WTC11 (cell line): ENCODE results near the gene FRMD4A. TPM values are rescaled to one million over a fixed set of nuclear protein-coding genes. Genes with fewer than 3 reads are reported as not detected.

Experiments
- ATAC-seq: fragments of 200-7000 bp; cut with Tn5 transposase; 2 replicates; pipeline ENCODE4 v1.10.0; 2021; ENCODE audit warnings: mild to moderate bottlenecking, moderate library complexity
- CTCF ChIA-PET: fragments of 300-600 bp; sonication (Branson Sonifier 250); formaldehyde crosslinking; loops from one replicate; lab custom pipeline; 2021; ENCODE audit warnings: antibody characterized with exemption; lab: Charles Lee
- POLR2A ChIA-PET: fragments of 350-600 bp; sonication (Branson Sonifier 250); formaldehyde crosslinking; loops from one replicate; lab custom pipeline; 2021; ENCODE audit warnings: antibody characterized with exemption; lab: Charles Lee
- DNase-seq: peaks from one replicate; pipeline ENCODE4 v3.0.0; 2021; ENCODE audit warnings: low spot score
- H3K27ac Mint-ChIP-seq: 2 replicates; pipeline ENCODE4 v1.8.0; 2021; ENCODE audit warnings: mixed read lengths
- H3K27me3 Mint-ChIP-seq: 2 replicates; pipeline ENCODE4 v1.8.0; 2021; ENCODE audit warnings: low read depth, mild to moderate bottlenecking, moderate library complexity, mixed read lengths
- H3K36me3 Mint-ChIP-seq: 2 replicates; pipeline ENCODE4 v1.8.0; 2021; ENCODE audit warnings: mixed read lengths
- H3K4me1 Mint-ChIP-seq: 2 replicates; pipeline ENCODE4 v1.8.0; 2022; ENCODE audit warnings: mixed read lengths
- H3K4me3 Mint-ChIP-seq: 2 replicates; pipeline ENCODE4 v1.8.0; 2021; ENCODE audit warnings: mild to moderate bottlenecking, moderate library complexity, mixed read lengths
- H3K9me3 Mint-ChIP-seq: 2 replicates; pipeline ENCODE4 v1.8.0; 2021; ENCODE audit warnings: mixed read lengths
- ARID4B ChIP-seq: sonication (generic); formaldehyde crosslinking; IDR thresholded peaks from 2 replicates; pipeline ENCODE4 v1.8.0; 2023; ENCODE audit warnings: missing genetic modification reagents, mild to moderate bottlenecking, borderline replicate concordance
- ATF3 ChIP-seq: sonication (generic); formaldehyde crosslinking; conservative IDR thresholded peaks from 2 replicates; pipeline ENCODE4 v1.8.1; 2022; ENCODE audit warnings: mild to moderate bottlenecking, missing genetic modification reagents
- CREB1 ChIP-seq: sonication (generic); formaldehyde crosslinking; IDR thresholded peaks from 2 replicates; pipeline ENCODE4 v1.8.0; 2023; ENCODE audit warnings: mild to moderate bottlenecking, missing genetic modification reagents
- E2F1 ChIP-seq: sonication (generic); formaldehyde crosslinking; IDR thresholded peaks from 2 replicates; pipeline ENCODE4 v1.8.0; 2022; ENCODE audit warnings: mild to moderate bottlenecking, missing genetic modification reagents
- EMX1 ChIP-seq: fragments of 250-450 bp; sonication (Bioruptor Pico); IDR thresholded peaks from 2 replicates; pipeline ENCODE4 v1.8.0; 2021; ENCODE audit warnings: mild to moderate bottlenecking
- FOXP1 ChIP-seq: sonication (generic); formaldehyde crosslinking; IDR thresholded peaks from 2 replicates; pipeline ENCODE4 v1.8.0; 2022; ENCODE audit warnings: missing genetic modification reagents, mild to moderate bottlenecking, moderate library complexity, borderline replicate concordance
- GABPB1 ChIP-seq: sonication (generic); formaldehyde crosslinking; IDR thresholded peaks from 2 replicates; pipeline ENCODE4 v1.8.1; 2023; ENCODE audit warnings: mild to moderate bottlenecking, missing genetic modification reagents
- HMGA2 ChIP-seq: fragments of 250-450 bp; sonication (Bioruptor Pico); IDR thresholded peaks from 2 replicates; pipeline ENCODE4 v1.4.0; 2021; ENCODE audit warnings: mild to moderate bottlenecking, moderate library complexity
- IRF2 ChIP-seq: sonication (generic); formaldehyde crosslinking; IDR thresholded peaks from 2 replicates; pipeline ENCODE4 v1.8.0; 2022; ENCODE audit warnings: low read depth, missing genetic modification reagents, borderline replicate concordance
- MAX ChIP-seq: sonication (generic); formaldehyde crosslinking; IDR thresholded peaks from 2 replicates; pipeline ENCODE4 v1.8.0; 2022; ENCODE audit warnings: mild to moderate bottlenecking, missing genetic modification reagents
- MLX ChIP-seq: sonication (generic); formaldehyde crosslinking; IDR thresholded peaks from 2 replicates; pipeline ENCODE4 v1.8.1; 2023; ENCODE audit warnings: mild to moderate bottlenecking, missing genetic modification reagents, moderate library complexity
- MYBL2 ChIP-seq: sonication (generic); formaldehyde crosslinking; IDR thresholded peaks from 2 replicates; pipeline ENCODE4 v1.8.1; 2023; ENCODE audit warnings: mild to moderate bottlenecking, moderate library complexity, missing genetic modification reagents
- NR3C1 ChIP-seq: sonication (generic); formaldehyde crosslinking; conservative IDR thresholded peaks from 2 replicates; pipeline ENCODE4 v1.8.1; 2023; ENCODE audit warnings: low read depth, mild to moderate bottlenecking, missing genetic modification reagents
- PRRX2 ChIP-seq: fragments of 250-450 bp; sonication (Bioruptor Pico); IDR thresholded peaks from 2 replicates; pipeline ENCODE4 v1.8.0; 2021; ENCODE audit warnings: mild to moderate bottlenecking
- RORB ChIP-seq: fragments of 250-450 bp; sonication (Bioruptor Pico); IDR thresholded peaks from 2 replicates; pipeline ENCODE4 v1.9.0; 2021; ENCODE audit warnings: mild to moderate bottlenecking
- STAT6 ChIP-seq: sonication (generic); formaldehyde crosslinking; conservative IDR thresholded peaks from 2 replicates; pipeline ENCODE4 v1.8.1; 2023; ENCODE audit warnings: mild to moderate bottlenecking, low read depth, missing genetic modification reagents, moderate library complexity
- ZNF121 ChIP-seq: sonication (generic); formaldehyde crosslinking; IDR thresholded peaks from 2 replicates; pipeline ENCODE4 v1.8.0; 2023; ENCODE audit warnings: missing genetic modification reagents
- ZNF232 ChIP-seq: sonication (generic); formaldehyde crosslinking; IDR thresholded peaks from 2 replicates; pipeline ENCODE4 v1.8.0; 2022; ENCODE audit warnings: mild to moderate bottlenecking, missing genetic modification reagents
- ZNF416 ChIP-seq: fragments of 250-450 bp; sonication (Bioruptor Pico); IDR thresholded peaks from 2 replicates; pipeline ENCODE4 v1.9.0; 2021; ENCODE audit warnings: mild to moderate bottlenecking, inconsistent platforms
- ZNF423 ChIP-seq: fragments of 250-450 bp; sonication (Bioruptor Pico); IDR thresholded peaks from 2 replicates; pipeline ENCODE4 v2.1.2; 2022; ENCODE audit warnings: mild to moderate bottlenecking, moderate library complexity
- ZNF425 ChIP-seq: fragments of 250-450 bp; sonication (Bioruptor Pico); conservative IDR thresholded peaks from 2 replicates; pipeline ENCODE4 v1.9.0; 2021; ENCODE audit warnings: mild to moderate bottlenecking
- total RNA-seq: library from RNA; stranded (reverse); gene quantifications from 3 replicates; pipeline ENCODE4 v1.2.3, GENCODE V29; 2021

Gene FRMD4A
- total RNA-seq, 1 experiment from 2014 or later, result 35.5 TPM

GRCh38 chr10:14358886-14359573, 28.3 kb upstream of the FRMD4A start:
- no peak for DNase-seq
- CTCF ChIA-PET, result interaction anchor here (0.7 kb wide), 2 partner anchors 163 to 954 kb away, joined by 3 to 5 read pairs; no protein-coding TSS in a partner anchor
- Mint-ChIP-seq H3K27me3 (no peaks in the 10 kb centered on the region), H3K36me3 (no peaks in the 10 kb centered on the region), H3K27ac (no peak overlapping the region), H3K9me3 (no peaks in the 10 kb centered on the region), H3K4me1 (no peaks in the 10 kb centered on the region), H3K4me3 (no peak overlapping the region)
- no peak for ATAC-seq
- no peak for TF ChIP-seq NR3C1 (CRISPR knock-in tag)
- TF ChIP-seq EMX1 (CRISPR knock-in tag), result no peak
- TF ChIP-seq MLX, result no peak
- no peak for TF ChIP-seq ATF3
- TF ChIP-seq STAT6 (CRISPR knock-in tag), result no peak
- no peak for TF ChIP-seq FOXP1 (CRISPR knock-in tag)
- no peak for TF ChIP-seq ZNF232 (CRISPR knock-in tag)
- no peak for TF ChIP-seq MYBL2 (CRISPR knock-in tag)
- TF ChIP-seq GABPB1 (CRISPR knock-in tag), result no peak
- TF ChIP-seq RORB (CRISPR knock-in tag), result no peak
- no peak for TF ChIP-seq ZNF121 (CRISPR knock-in tag)
- no peak for TF ChIP-seq ZNF425 (CRISPR knock-in tag)
- POLR2A ChIA-PET, result no interaction called here

GRCh38 chr10:14356921-14357320, 26.2 kb upstream of the FRMD4A start:
- Mint-ChIP-seq H3K4me1 (peaks cover 6% of the 10 kb centered on the region), H3K36me3 (no peaks in the 10 kb centered on the region), H3K27me3 (no peaks in the 10 kb centered on the region), H3K9me3 (no peaks in the 10 kb centered on the region), H3K4me3 (no peak overlapping the region), H3K27ac (no peak overlapping the region)
- ChIA-PET CTCF (no interaction called here), POLR2A (no interaction called here)
- ATAC-seq (no peak), DNase-seq (no peak)
- TF ChIP-seq ZNF416 (no peak), IRF2 (CRISPR knock-in tag) (no peak)

GRCh38 chr10:14355750-14356149, 25.0 kb upstream of the FRMD4A start:
- no peaks in the 10 kb centered on the region for H3K27me3 Mint-ChIP-seq
- no peaks in the 10 kb centered on the region for H3K9me3 Mint-ChIP-seq
- no peak for DNase-seq
- CTCF ChIA-PET, result no interaction called here
- H3K36me3 Mint-ChIP-seq, result no peaks in the 10 kb centered on the region
- POLR2A ChIA-PET, result no interaction called here
- no peak overlapping the region for H3K27ac Mint-ChIP-seq
- H3K4me1 Mint-ChIP-seq, result peaks cover 6% of the 10 kb centered on the region
- no peak for ATAC-seq
- H3K4me3 Mint-ChIP-seq, result no peak overlapping the region
- TF ChIP-seq E2F1 (CRISPR knock-in tag) (no peak), ARID4B (CRISPR knock-in tag) (no peak), HMGA2 (CRISPR knock-in tag) (no peak), CREB1 (no peak), PRRX2 (CRISPR knock-in tag) (no peak), ZNF423 (CRISPR knock-in tag) (no peak), MAX (CRISPR knock-in tag) (no peak)
